NAMALWA (cell line): ENCODE measurements around the gene AKR1C3.
"Not testable (repeated sequence)": the region's sequence is repeated elsewhere in the genome, so short reads cannot be mapped to it uniquely, and the experiment has no call there.

Source experiments
- DNase-seq: peaks from one replicate; pipeline ENCODE4 v3.0.0-alpha.2; 2015; ENCODE audit warnings: low spot score

The AKR1C3 gene

DNA sequence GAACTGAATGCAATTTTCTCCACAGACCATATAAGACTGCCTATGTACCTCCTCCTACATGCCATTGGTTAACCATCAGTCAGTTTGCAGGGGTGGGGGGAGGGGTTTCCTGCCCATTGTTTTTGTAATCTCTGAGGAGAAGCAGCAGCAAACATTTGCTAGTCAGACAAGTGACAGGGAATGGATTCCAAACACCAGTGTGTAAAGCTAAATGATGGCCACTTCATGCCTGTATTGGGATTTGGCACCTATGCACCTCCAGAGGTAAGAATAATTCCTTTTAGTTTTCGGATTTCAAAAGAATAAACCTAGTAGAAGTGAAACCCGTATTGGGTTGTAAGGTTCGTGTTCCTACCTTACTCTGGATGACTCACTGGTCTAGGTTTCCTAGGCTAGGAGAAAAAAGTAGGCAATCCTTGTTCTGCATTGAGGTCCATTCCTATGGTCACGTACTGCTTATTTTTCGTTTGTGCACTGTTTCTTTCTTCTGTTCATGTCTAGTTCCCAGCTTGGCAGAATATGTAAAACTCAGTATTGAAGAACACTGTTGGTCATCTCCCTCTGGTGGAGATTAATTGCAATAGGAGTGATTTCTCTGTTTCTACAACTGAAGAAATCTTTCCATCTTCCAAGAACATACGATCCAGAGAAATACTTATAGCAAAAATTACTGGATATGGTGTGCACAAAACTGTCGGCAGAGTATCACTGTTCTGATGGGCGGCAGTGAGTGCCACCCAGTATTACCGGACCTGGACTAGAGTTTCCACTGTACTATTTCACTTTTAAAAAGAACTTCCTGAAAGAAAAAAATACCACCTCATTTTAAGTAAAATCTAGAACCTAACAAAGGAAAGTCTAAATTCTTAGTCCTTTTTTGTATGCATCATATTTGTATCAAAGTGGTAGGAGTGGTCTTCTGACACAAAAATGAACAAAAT lies at the start of gene AKR1C3:
TSS of gene AKR1C3 (plus strand) at position 150 of the 941 bp plus-strand sequence. CDS start at position 181, 31 bp downstream.
- peak; percentile 48 for DNase-seq

GRCh38 chr10:5045095-5045494 lies 49.1 kb upstream of the AKR1C3 start:
- no peak for DNase-seq

DNA sequence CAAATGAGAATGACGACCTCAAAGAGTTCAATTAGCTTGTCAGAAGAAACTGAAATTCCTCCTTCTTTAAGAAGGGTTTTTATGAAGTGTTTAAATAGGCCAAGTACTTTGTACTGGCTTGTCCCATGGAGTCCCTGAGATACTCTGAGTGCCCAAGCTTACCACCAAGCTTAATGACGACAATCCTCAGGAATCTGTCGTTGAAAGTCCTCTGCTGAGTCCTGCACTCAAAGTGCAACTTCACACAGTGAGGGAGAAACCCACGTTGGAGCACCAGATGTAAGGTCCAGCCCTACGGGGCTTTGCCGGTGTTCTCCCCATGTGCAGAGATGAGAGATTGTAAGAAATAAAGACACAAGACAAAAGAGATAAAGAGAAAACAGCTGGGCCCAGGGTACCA lies 47.8 kb upstream of the AKR1C3 start:
- DNase-seq: no peak

- not testable (repeated sequence) for DNase-seq
These were observed 47.2 kb upstream of the AKR1C3 start for GRCh38 chr10:5047055-5047454.

DNA sequence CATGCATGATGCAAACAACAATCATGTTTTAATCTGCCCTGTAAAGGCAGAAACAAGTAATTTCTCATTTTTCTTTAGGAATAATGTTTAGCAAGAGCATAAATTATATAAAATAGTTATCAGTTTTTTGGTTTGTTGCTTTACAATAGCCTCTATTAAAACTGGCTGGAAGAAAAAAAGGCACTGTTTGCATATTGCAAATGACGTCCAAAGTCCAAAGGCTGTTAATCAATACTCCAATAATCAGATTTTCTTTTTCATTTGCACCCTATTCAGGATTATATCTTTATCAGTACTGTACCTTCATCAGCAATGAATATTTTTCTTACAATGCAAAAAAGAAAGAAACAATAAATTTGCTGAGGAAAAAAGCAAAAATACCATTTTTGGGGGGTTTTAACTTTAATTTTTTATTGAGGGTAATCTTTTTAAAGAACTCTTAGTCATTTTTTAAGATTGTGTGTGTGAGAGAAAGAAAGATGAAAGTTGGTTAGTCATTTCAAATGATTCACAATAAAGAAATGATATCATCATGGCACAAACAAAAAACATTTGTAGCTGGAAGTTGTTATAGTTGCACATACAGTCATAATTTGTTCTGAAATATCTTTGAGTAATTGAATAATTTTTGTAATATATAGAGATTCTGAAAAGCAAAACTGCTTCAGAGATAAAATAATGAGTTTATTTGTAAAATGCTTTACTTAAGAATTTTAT lies 46.1 kb upstream of the AKR1C3 start:
- DNase-seq: no peak

DNA sequence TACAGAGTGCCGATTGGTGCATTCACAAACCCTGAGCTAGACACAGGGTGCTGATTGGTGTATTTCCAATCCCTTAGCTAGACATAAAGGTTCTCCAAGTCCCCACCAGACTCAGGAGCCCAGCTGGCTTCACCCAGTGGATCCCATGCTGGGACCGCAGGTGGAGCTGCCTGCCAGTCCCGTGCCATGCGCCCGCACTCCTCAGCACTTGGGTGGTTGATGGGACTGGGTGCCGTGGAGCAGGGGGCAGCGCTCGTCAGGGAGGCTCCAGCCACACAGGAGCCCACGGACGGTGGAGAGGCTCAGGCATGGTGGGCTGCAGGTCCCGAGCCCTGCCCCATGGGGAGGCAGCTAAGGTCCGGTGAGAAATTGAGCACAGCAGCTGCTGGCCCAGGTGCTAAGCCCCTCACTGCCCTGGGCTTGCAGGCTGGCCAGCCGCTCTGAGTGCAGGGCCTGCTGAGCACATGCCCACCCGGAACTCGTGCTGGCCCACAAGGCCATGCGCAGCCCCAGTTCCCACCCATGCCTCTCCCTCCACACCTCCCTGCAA lies 41.2 kb upstream of the AKR1C3 start:
- DNase-seq: not testable (repeated sequence)

DNA sequence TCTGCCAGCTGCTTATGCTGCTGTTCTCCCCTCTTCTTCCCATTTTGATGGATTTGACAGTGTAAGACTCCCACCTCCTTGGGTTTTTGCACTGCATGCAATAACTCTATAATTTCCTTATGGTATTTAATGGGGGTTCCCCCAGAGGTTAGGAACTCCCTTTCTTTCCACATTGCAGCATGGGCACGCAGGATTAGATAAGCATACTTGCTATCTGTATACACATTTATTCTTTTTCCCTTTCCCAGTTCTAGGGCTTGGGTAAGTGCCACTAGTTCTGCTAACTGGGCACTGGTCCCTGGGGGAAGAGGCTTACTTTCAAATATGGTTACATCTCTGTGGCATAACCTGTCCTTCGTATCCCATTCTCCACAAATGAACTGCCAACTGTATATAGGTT lies 39.4 kb upstream of the AKR1C3 start:
- DNase-seq: not testable (repeated sequence)

DNA sequence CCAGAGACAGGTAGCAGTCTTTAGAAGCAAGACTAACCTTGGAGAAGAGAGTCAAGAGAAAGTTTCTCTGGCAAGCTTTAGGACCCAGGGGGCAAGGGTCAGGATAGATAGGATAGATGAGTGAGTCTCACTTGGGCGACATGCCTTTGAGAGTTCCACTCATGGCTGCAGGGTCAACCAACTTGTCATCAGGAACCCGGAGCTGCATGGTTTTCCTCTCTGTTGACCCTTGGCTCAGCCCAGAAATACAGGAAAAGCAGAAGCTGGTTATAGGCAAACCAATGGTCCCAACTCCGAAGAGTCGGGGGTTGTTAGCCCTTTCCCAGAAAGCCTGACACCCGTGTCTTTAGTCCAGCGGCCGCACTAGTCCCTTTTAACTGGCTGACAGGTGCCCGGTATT lies 34.9 kb upstream of the AKR1C3 start:
- DNase-seq: not testable (repeated sequence)

- not testable (repeated sequence) for DNase-seq
These were observed 33.4 kb upstream of the AKR1C3 start for GRCh38 chr10:5060791-5061190.

- no peak for DNase-seq
These were observed 29.6 kb upstream of the AKR1C3 start for GRCh38 chr10:5064656-5065055.

GRCh38 chr10:5068274-5068984 lies 25.8 kb upstream of the AKR1C3 start:
- DNase-seq: no peak

DNA sequence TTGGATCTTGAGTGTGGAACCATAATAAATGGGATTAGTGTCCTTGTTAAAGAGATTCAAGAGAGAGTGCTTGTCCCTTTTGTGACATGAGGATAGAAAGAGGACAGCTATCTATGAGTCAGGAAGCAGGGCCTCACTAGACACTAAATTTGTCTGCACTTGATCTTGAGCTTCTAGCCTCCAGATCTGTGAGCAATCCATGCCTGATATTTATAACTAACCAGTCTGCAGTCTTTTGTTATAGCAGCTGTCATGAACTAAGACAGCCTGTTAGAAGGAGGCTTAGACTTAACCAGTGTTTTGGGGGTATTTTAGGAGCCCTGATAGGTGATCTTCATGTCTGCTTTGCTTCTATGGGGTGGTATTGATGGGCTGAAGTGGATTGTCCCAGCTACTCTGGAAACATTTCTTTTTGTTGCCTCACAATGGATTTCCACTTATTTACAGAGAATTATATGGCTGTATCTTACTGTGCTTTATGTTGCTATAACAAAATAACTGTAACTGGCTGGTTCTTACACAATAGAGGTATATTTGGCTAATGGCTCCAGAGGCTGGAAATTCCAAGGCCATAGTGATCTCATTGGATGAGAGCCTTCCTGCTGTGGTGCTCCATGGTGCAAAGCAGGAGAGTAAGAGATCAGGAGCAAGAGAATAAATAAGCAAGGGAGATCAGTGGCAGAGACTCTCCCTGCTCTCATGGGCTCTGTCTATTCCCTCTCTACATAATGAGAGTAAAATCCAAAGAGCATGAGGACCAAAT lies 23.4 kb upstream of the AKR1C3 start:
- DNase-seq: no peak

DNA sequence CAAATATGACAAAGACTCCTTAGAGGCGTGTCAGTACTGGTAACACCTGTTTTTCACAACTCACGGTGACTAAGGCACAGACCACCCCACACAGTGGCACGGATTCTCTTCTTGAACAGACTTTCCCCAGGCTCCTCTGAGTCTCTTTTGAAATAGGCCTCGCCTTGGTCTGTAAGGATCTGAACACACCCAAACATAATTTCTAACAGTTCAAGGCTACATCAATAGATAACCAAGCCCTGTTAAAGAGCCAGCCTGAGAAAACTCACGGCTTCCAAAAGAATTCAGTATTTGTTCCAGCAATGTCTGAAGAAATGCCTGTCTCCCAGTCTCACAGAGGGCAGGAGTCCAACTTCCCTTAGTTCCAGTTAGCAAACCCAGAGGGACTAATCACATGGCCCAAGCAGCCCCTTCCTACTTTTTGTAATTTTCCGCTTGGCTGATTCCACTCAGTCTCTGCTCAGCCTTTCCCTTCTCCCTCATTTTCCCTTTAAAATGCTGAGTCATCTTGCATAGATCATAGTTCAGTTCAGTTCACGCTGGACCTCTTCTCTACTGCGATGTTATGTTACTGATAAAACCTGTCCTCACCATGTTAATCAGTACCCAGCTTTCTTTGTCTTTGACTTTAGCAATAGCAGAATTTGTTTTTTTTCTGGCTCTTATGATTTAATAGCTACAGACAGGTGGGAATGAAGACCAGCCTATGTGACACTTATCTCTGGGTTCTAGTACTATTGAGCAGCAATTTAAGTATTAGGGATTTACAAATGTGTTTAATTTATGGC lies 22.6 kb upstream of the AKR1C3 start:
- DNase-seq: no peak

DNA sequence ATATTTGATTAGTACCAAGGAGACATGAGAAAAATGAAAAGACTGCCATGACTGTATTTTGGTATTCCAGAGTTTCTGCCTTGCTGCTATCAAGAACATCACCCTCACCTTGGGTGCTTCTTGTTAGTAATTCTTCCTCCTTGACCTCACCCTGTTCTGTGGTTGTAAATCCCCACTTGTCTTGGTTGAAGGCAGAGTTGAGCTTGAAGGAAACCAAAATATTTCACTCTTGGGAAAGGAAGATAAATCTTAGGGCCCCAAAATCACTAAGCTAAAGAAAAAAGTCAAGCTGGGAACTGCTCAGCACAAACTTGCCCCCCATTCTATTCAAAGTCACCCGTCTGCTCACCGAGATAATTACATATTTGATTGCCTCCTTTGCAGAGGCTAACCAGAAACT lies 20.6 kb upstream of the AKR1C3 start:
- DNase-seq: no peak

DNA sequence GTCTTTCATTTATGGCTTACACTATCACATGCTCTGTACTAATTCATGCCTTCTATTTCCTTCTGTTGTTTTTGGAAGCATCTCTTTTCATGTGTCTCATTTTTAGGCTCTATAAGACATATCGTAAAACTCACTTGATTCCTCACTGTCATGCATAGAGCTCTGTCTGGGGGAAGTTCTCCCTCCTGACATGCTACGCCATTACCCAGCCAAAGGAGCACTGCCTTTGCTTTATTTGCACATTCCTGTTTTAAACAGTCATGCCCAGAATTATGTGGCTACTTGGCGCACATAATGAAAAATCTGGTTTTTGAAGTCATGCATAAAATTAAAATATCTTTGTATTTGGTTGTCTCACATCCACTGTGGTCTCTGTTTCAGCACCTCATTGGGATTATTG lies 17.6 kb upstream of the AKR1C3 start:
- no peak for DNase-seq

- no peak for DNase-seq
These were observed 15.6 kb upstream of the AKR1C3 start for GRCh38 chr10:5078547-5079180.

DNA sequence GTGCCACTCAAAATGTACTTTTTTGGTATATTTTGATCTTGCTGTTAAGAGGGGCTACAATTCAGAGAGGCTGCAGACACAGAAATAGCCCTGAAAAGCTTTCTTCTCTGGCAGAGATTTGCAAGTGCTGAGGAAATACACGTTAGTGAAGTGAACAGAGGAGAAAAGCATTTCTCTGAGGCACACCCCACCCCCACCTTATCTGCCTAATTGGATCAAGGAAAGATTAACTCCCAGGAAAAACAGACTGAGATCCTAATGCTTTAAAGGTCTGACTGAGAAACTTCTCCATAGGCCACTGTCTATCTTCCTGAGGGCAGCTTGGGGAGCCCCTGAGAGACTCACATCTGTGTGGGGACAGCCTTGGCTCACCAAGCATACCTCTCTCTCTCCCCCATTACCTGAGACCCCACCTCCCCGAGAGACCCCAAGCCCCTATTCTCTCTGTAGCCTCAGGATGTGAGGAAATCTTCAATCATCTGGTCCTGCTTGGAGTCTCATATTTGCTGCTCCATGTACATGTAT lies 14.8 kb upstream of the AKR1C3 start:
- DNase-seq: no peak

DNA sequence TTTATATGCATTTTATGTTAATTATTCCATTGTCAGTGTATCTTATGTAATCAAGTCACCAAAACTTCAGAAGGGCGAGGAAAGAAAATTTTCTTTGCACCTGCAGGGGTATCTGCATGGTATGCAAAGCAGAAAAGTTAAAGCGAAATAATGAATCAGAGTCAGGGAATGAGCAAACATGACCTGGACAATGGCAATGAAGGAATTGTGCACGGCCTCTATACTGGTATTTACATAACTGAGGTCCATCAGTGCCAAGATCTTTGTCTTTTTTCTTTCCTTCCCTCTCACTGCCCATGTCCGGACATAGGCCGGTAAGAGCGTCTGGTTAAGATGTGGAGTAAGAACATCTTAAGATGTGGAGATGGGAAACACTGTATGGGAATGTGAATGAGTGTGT lies 14.4 kb upstream of the AKR1C3 start:
- DNase-seq: no peak

- no peak for DNase-seq
These were observed 13.1 kb upstream of the AKR1C3 start for GRCh38 chr10:5081091-5081490.

DNA sequence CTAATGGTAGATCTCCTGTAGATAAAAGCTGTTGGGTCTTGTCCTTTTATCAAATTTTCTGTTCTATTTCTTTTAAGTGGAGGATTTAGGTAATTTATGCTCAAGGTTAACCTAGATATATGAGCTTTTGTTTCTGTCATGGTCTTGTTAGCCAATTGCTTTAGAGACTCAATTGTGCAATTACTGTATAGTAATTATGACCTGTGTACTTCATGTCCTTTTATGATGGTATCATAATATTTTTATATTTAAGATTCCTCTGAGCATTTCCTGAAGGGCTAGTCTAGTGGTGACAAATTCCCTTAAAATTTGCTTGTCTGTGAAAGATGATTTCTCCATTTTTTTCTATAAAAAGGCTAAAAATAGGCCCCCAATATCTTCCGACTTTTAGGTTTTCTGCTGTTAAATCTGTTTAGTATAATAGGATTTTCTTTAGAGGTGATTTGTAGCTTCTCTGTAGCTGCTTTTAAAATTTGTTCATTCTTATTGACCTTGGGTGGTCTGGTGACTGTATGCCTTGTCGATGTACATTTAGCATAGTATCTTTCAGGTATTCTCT lies 5.4 kb upstream of the AKR1C3 start:
- no peak for DNase-seq
